ENCODE data around the gene ADAMTS3.

GRCh38 chr4:72557021-72557420 lies 12.0 kb downstream of the ADAMTS3 start:
- TF ChIP-seq CTCF (optimal IDR thresholded peaks at IDR 0.05 in 1 of 3, IDR thresholded peaks at IDR 0.05 in 1 of 3, conservative IDR thresholded peaks at IDR 0.05 in 1 of 3; ENCODE audit: extremely low read depth in 1 of 3, insufficient read depth in 2 of 3, low read length in 3 of 3) (no peak), EZH2 (IDR thresholded peaks at IDR 0.05; ENCODE audit: low read length) (no peak)

Data from keratinocyte (primary cell).